Measurements from ENCODE around the gene PIK3CG. TPM values are rescaled to one million over a fixed set of nuclear protein-coding genes. Genes with fewer than 3 reads are reported as not detected.
"Not testable (repeated sequence)": the region's sequence is repeated elsewhere in the genome, so short reads cannot be mapped to it uniquely, and the experiment has no call there.

PIK3CG gene
- total RNA-seq, 1 donor from 2014 or later: 3.3 TPM

DNA sequence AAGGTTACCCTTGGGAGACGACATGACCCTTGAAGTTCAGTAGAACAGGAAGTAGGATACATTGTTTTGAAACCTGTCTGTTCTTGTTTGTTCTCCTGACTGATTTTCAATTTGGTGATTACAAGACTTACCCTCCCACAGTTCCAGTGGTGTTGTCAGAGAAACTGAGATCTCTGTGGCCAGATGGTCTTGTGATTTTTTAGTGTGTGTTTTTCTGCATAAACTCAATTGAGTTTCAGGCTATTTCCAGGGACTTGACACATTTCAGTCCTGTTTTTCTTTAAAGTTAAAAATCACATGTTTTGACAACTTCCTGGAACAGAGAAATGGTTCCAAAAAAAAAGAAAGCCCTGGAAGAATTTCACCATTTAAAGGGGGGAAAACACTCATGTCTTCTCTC lies 22.3 kb downstream of the PIK3CG start:
- no peak for DNase-seq

DNA sequence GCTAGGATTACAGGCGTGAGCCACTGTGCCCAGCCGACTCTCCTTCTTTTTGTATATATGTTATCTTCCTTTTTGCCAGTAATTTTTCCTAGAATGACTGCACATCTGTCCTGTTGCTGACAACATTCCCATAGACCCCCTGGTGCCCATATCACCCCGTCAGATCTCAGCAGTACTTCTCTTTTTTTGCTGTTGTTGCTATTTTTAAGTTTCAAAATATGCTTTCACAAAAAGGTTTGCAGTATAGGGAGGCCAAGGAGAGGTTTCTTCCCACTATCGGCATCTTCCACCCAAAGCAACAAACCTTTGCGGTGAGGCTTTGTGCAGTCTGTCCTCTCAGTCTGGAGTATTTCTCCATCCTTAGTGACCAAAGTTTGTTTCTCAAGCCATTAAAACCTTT lies 23.1 kb downstream of the PIK3CG start:
- no peak for DNase-seq

DNA sequence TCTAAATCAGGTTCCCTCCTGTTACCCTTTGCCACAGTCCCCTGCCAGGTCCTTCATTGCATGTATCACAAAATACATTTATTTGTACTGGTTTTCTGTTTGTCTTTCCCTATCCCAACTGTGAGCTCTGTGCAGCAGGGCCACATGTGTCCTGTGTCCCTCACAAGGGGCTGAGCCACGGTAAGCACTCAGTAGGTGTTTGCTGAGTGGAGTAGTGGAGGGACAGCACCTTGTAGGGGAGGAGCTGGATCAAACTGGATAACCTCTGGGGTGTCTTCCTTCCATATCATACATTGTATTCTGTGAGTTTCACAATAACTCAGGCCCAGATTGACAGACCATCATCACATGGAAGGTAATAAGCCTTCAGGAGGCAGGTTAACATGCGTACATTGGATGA lies 25.9 kb downstream of the PIK3CG start:
- no peak for DNase-seq

- DNase-seq: no peak
Measured at GRCh38 chr7:106891548-106892410, 26.7 kb downstream of the PIK3CG start.

DNA sequence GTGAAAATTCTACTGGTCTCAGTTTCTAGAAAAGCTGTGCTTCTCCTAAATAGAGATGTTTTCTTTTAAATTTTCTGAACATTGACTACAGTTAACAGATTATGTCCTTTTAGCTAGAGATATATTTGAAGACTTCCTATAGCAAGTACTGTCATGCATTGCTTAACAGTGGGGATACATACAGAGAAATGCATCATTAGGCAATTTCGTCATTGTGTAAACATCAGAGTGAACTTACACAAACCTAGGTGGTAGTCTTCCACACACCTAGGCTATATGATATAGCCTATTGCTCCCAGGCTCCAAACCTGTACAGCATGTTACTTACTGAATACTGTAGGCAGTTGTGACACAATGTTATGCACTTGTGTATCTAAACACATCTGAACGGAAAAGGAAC lies 28.5 kb downstream of the PIK3CG start:
- no peak for DNase-seq

DNA sequence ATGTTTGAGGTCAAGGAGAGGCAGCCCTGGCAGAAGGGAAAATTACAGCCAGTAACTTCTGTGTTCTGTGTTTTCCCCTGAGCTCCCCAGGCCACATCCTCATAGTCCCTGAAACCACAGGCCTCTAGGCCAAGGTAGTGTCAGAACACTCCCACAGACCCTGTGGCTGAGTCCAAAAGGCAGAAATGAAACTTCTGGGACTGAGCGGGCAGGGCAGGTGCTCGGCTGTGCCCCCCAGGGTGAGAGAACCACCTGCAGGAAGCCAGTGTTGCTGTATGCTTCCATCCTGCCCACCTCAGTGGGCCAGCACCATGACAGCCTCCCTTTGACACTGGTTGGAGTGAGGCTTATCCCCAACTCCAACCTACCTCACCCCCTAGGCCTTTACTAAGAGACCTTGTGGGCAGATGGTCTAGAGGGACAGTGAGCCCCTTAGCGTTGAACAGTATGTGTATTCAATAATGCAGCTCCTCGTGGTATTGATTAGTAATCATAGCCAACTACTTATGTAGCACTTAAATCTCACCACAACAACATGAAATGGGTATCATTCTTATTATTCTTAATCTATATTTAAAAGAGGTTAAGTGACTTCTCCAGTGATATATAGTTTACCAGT lies 30.3 kb downstream of the PIK3CG start:
- DNase-seq: no peak

DNA sequence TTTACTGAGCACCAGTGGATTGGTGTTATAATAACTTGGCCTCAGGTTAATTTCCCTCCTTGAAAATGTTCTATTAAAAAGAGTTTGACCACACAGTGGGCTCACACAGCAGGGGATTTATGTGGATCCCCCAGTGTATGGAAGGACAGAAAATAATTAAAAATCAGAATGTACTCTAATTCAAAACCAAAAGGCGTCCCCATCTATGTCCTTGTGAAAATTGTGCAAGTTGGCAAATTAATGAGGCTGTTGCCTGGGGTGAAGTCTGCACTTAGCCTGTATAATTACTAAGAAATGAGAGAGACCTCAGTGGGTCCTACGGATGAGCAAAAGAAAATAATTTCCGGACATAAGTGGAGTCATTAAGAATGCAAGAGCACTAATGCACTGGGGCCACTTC lies 31.1 kb downstream of the PIK3CG start:
- DNase-seq: no peak

GRCh38 chr7:106897553-106897952 lies 32.5 kb downstream of the PIK3CG start:
- DNase-seq: not testable (repeated sequence)

GRCh38 chr7:106898967-106899366 lies 33.9 kb downstream of the PIK3CG start:
- DNase-seq: not testable (repeated sequence)

- no peak for DNase-seq
Measured at GRCh38 chr7:106901828-106902441, 36.9 kb downstream of the PIK3CG start.

DNA sequence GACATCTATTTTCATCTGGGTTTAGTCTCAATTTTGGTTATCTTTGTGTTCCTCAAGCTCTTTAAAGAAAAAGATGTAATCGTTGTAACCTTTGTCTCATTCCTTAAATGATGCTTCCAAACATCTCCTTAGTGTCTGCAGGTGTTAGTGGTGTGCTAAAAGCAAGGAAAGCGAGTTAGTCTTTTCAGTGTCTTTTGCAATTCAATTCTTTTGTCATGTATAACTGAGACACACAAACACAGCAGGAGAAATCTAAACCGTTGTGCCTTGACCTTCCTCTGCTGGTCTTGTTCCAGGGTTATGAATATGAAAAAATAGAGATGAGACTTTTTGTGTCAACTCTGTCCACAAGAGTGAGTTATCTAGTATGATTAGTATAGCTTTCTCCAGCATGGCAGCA lies 40.7 kb downstream of the PIK3CG start:
- DNase-seq: no peak

GRCh38 chr7:106911959-106912358 lies 46.9 kb downstream of the PIK3CG start:
- DNase-seq: no peak

- no peak for DNase-seq
Measured at GRCh38 chr7:106914018-106914607, 49.0 kb downstream of the PIK3CG start.

GRCh38 chr7:106915407-106915806 lies 50.3 kb downstream of the PIK3CG start:
- DNase-seq: no peak

DNA sequence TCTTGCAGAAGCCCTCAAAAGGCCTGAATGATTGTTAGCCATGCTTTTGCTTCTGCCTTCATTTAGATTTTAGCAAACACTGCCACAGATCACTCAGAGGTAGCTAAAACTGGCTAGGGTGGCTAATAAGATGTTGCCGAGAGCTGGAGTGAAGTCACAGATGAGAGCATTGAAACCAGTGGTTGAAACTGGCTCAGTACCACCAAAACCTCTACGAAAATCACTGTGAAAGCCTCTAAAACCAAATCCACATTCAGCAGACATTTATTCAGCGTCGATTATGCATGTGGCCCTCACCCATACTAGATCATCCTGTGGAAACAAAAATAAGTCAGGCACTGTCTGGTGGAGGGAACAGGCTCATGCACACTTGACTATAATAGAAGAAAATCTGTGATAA lies 50.8 kb downstream of the PIK3CG start:
- DNase-seq: no peak

DNA sequence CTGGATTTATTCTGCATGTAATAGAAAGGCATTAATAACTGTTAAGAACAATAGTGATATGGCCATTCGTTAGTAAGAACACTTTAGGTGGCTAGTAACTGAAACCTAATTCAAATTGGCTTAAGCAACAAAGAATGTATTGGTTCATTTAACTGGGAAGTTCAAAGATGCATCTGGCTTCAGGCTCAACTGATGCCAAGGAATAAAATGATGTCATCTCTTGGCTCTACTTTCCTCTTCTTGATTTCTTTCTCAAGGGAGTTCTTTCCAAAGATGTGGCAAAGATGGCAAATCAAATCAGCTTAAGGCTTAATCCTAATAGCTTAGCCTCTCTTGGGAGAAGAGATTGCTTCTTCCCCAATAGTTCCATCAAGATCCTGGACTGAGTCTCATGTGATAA lies 51.6 kb downstream of the PIK3CG start:
- no peak for DNase-seq

- DNase-seq: no peak
Measured at GRCh38 chr7:106918991-106919390, 53.9 kb downstream of the PIK3CG start.

DNA sequence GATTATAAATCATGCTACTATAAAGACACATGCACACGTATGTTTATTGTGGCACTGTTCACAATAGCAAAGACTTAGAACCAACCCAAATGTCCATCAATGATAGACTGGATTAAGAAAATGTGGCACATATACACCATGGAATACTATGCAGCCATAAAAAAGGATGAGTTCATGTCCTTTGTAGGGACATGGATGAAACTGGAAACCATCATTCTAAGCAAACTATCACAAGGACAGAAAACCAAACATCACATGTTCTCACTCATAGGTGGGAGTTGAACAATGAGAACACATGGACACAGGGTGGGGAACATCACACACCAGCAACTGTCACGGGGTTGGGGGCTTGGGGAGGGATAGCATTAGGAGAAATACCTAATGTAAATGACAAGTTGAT lies 59.4 kb downstream of the PIK3CG start:
- not testable (repeated sequence) for DNase-seq

DNA sequence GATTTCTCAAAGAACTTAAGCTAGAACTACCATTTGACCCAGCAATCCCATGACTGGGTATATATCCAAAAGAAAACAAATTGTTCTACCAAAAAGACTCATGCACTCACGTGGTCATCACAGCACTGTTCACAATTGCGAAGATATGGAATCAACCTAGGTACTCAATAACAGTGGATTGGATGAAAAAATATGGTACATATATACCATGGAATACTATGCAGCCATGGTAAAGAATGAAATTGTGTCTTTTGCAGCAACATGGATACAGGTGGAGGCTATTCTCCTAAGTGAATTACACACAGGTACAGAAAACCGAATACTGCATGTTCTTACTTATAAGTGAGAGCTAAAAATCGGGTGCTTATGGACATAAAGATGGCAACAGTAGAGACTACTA lies 61.8 kb downstream of the PIK3CG start:
- no peak for DNase-seq

- no peak for DNase-seq
Measured at GRCh38 chr7:106927536-106927935, 62.5 kb downstream of the PIK3CG start.

GRCh38 chr7:106929616-106930015 lies 64.5 kb downstream of the PIK3CG start:
- not testable (repeated sequence) for DNase-seq

DNA sequence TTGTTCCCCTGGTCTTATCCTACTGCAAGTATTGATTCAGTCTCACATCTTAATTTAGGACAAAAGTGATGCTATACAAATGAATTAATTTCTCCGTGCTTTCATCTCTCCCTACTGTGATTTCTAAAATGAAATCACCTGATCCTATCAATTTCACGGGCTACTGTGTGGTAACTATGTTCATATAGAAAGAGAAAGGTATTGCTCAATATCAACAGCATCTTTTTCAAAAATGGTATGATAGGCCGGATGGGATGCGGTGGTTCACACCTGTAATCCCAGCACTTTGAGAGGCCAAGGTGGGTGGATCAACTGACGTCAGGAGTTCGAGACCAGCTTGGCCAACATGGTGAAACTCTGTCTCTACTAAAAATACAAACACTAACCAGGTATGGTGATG lies 71.2 kb downstream of the PIK3CG start:
- DNase-seq: no peak

DNA sequence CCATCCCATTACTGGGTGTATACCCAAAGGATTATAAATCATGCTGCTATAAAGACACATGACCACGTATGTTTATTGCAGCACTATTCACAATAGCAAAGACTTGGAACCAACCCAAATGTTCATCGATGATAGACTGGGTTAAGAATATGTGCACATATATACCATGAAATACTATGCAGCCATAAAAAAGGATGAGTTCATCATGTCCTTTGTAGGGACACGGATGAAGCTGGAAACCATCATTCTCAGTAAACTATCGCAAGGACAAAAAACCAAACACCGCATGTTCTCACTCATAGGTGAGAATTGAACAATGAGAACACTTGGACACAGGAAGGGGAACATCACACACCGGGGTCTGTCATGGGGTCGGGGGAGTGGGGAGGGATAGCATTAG lies 73.0 kb downstream of the PIK3CG start:
- not testable (repeated sequence) for DNase-seq

Data from occipital lobe (tissue), 2 donors.